Activated naive CD8-positive, alpha-beta T cell treated with anti-CD3 and anti-CD28 coated beads, Interleukin-2, amount 10 ng/mL, durations not matched to agents 7 days and 5 days (primary cell): Measurements from ENCODE around the gene RAB27B. TPM values are rescaled to one million over a fixed set of nuclear protein-coding genes. Genes with fewer than 3 reads are reported as not detected.
"Not testable (repeated sequence)": the region's sequence is repeated elsewhere in the genome, so short reads cannot be mapped to it uniquely, and the experiment has no call there.

Experiments used
- ATAC-seq: fragments of 150-1000 bp; cut with Tn5 transposase; one replicate; pipeline ENCODE4 v1.10.0; 2021; ENCODE audit warnings: low read depth, moderate library complexity
- POLR2A ChIA-PET: fragments of 350-600 bp; sonication (Branson Sonifier 250); formaldehyde crosslinking; loops from one replicate; lab custom pipeline; 2021; ENCODE audit warnings: antibody characterized with exemption; lab: Charles Lee
- DNase-seq: peaks from one replicate; pipeline ENCODE4 v3.0.0; 2021
- H3K27ac Mint-ChIP-seq: one replicate; pipeline ENCODE4 v1.8.0; 2022; ENCODE audit warnings: mild to moderate bottlenecking, mixed read lengths
- H3K27me3 Mint-ChIP-seq: one replicate; pipeline ENCODE4 v1.8.0; 2022; ENCODE audit warnings: mild to moderate bottlenecking, moderate library complexity, mixed read lengths
- H3K36me3 Mint-ChIP-seq: one replicate; pipeline ENCODE4 v1.8.0; 2021; ENCODE audit warnings: mild to moderate bottlenecking, mixed read lengths
- H3K4me1 Mint-ChIP-seq: one replicate; pipeline ENCODE4 v1.8.0; 2021; ENCODE audit warnings: mixed read lengths
- H3K4me3 Mint-ChIP-seq: one replicate; pipeline ENCODE4 v1.8.0; 2022; ENCODE audit warnings: mild to moderate bottlenecking, moderate library complexity, mixed read lengths
- H3K9me3 Mint-ChIP-seq: one replicate; pipeline ENCODE4 v1.8.0; 2021; ENCODE audit warnings: mixed read lengths
- total RNA-seq, 2 experiments: library from RNA; stranded (reverse); gene quantifications; one replicate each; pipeline ENCODE4 v1.2.3, GENCODE V29; 2021

RAB27B gene
- total RNA-seq, 2 experiments from 2014 or later, result 1.4 to 1.7 TPM

DNA sequence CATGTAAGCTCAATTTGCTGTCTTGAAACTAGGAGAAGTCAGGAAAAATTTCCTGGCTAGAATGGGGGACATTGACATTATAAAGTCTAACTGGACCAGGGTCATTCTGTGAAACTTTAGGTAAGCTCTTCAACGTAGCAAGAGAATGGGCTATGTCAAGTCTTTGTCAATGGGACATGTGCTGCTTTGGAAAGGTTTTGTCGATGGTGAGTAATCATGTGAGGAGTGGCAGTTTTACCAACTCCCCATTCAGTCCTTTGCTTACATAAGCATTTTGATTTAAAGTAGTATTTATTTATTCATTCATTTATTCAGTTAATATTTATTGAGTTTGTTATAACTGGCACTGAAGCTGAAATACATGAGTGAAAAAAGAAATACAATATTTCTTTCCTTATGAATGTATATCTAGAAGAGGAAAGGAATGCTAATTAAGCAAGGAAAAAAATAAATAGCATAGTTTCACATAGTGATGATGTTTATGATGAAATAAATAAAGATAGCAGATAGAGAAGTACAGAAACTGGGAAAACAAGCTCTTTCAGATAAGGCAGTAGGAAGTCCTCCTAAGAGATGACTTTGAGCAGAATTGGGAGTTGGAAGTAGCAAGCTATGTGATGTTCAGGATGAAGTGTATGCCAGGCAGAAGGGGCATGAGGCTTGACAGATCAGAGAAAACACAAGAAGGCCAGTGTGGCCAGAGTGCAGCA is 25.4 kb upstream of the RAB27B start:
- ATAC-seq (no peak), DNase-seq (no peak)
- no peaks in the 10 kb centered on the region for H3K36me3 Mint-ChIP-seq
- H3K27me3 Mint-ChIP-seq, result peaks cover 21% of the 10 kb centered on the region
- peaks cover 10% of the 10 kb centered on the region for H3K4me1 Mint-ChIP-seq
- POLR2A ChIA-PET, result no interaction called here
- no peak overlapping the region for H3K4me3 Mint-ChIP-seq
- no peak overlapping the region for H3K27ac Mint-ChIP-seq
- H3K9me3 Mint-ChIP-seq, result no peaks in the 10 kb centered on the region

DNA sequence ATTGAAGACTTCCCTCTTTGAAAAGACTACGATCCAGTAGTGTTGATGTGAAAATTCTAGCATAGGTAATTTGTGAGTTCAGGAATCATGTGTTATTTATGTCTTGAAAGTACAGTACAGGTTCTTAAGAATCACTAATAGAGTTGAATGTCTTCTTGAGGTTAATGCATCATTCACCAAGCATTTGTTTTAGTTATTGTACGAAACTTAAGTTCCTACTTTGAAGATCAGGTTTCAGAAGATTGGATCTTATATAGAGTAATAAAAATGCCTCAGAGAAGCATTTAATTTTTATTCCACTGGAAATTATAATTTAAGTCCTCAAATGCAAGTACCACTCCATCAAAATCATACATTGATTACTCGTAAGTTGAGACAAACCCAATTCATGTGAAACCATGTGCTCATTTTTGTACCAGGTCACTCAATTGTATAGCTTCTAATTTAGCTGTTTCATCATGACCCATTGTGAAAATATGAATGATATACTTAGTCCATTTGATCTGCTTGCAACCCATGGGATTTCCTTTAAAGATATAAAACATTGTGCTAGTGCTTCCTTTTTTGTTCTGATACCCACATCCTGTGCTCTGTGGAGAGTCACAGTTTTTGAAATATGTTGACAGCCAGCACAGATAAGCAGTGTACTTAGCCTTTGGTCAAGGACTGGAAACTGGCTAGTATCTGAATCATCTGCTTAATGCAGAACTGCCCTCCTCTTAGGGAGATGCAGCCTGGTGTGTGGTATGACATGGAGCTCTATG is 22.5 kb upstream of the RAB27B start:
- ATAC-seq (peak; percentile 91), DNase-seq (no peak)
- no peak overlapping the region for H3K27ac Mint-ChIP-seq
- H3K9me3 Mint-ChIP-seq, result no peaks in the 10 kb centered on the region
- POLR2A ChIA-PET, result no interaction called here
- H3K36me3 Mint-ChIP-seq, result no peaks in the 10 kb centered on the region
- peak overlapping the region; percentile 18 for H3K4me3 Mint-ChIP-seq
- H3K27me3 Mint-ChIP-seq, result peaks cover 18% of the 10 kb centered on the region
- peaks cover 10% of the 10 kb centered on the region for H3K4me1 Mint-ChIP-seq

DNA sequence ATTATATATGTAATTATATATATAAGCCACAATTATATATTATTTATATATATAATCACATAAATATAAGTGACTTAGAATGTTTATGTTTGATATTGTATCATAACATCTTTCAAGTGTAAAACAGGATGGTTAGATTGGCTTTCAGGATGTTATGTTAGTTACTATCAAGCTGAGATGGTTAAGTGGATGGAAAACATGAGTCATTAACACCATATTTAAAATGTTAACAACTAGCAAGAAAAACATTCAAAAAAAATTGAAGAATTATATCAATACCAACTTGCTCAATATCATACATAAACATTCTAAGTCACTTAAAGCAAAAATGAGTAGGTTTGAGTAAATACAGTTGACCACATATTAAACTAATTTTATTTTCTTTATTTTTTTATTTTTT is 21.8 kb upstream of the RAB27B start:
- H3K9me3 Mint-ChIP-seq, result no peaks in the 10 kb centered on the region
- no peak for DNase-seq
- H3K36me3 Mint-ChIP-seq, result no peaks in the 10 kb centered on the region
- no peak overlapping the region for H3K27ac Mint-ChIP-seq
- peaks cover 24% of the 10 kb centered on the region for H3K27me3 Mint-ChIP-seq
- H3K4me3 Mint-ChIP-seq, result no peak overlapping the region
- ATAC-seq, result no peak
- peaks cover 10% of the 10 kb centered on the region for H3K4me1 Mint-ChIP-seq
- POLR2A ChIA-PET, result no interaction called here

DNA sequence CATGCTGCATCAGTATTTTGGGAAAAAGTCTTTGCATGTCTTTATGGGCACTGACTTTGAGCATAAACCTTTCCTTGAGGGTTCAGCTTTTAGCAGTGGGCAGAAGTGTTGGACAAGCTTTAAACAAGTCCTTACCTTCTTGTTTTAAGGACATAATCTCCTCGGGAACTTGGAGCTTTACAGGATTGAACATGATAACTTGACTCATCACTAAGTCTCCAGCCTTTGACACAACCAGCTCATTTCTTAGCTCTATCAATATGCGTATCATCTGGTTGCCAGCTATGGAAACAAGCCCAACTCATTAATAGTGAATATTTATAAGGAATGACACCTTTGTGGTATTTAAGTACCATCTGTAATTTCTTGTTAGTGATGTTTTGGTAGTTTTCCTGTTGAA is 21.0 kb upstream of the RAB27B start:
- Mint-ChIP-seq H3K36me3 (no peaks in the 10 kb centered on the region), H3K9me3 (no peaks in the 10 kb centered on the region), H3K27me3 (peaks cover 27% of the 10 kb centered on the region), H3K4me3 (no peak overlapping the region), H3K4me1 (peaks cover 10% of the 10 kb centered on the region), H3K27ac (no peak overlapping the region)
- DNase-seq, result no peak
- POLR2A ChIA-PET, result no interaction called here
- no peak for ATAC-seq

DNA sequence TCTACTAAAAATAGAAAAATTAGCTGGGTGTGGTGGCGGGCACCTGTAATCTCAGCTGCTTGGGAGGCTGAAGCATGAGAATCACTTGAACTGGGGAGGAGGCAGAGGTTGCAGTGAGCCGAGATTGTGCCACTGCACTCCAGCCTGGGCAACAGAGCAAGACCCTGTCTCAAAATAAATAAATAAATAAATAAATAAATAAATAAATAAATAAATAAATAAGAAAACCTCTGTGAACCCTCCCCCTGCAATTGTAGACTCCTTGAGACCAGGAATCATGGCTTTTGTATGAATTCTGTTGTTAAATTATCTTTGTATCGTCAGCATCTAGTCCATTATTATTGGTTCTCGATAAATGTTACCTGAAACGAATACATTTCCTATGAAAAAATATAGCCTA is 17.6 kb upstream of the RAB27B start:
- H3K27ac Mint-ChIP-seq, H3K36me3 Mint-ChIP-seq, POLR2A ChIA-PET, ATAC-seq, H3K4me3 Mint-ChIP-seq, H3K9me3 Mint-ChIP-seq, DNase-seq: not testable (repeated sequence)
- peaks cover 13% of the 10 kb centered on the region for H3K4me1 Mint-ChIP-seq
- H3K27me3 Mint-ChIP-seq, result peaks cover 40% of the 10 kb centered on the region

DNA sequence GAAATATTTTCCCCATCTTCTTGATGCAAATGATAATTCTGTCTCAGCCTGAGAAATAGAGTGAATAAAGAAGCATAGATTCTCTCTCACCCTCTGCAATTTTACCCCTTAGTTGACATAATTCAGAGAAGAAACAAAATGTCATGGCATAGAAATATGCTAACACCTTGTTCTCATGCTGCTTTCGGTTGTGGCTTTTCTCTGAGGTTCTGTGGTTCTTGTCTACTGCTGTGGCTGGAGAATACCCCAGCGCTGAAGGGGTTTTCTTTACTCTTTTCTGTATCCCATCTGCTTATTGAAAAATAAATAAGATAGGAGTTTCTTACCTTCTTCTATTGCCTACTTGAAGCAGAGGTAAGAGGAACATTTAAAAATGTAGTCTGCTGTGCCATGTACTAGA is 15.4 kb upstream of the RAB27B start:
- Mint-ChIP-seq H3K9me3 (no peaks in the 10 kb centered on the region), H3K36me3 (no peaks in the 10 kb centered on the region), H3K4me1 (peaks cover 8% of the 10 kb centered on the region), H3K4me3 (no peak overlapping the region), H3K27me3 (peaks cover 40% of the 10 kb centered on the region), H3K27ac (no peak overlapping the region)
- POLR2A ChIA-PET, result no interaction called here
- no peak for DNase-seq
- peak; percentile 74 for ATAC-seq

DNA sequence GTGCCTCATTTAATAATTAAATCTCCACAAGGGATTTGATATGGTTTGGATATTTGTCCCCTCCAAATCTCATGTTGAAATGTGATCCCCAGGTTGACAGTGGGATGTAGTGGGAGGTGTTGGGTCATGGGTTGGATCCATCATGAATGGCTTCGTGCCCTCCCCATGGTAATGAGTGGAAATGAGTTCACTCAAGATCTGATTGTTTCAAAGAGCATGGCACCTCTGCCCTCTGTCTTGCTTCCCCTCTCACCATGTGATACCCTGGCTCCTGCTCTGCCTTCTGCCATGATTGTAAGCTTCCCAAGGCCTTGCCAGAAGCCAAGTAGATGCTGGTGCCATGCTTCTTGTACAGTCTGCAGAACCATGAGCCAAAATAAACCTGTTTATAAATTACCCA is 15.0 kb upstream of the RAB27B start:
- ATAC-seq (no peak), DNase-seq (no peak)
- Mint-ChIP-seq H3K27me3 (peaks cover 43% of the 10 kb centered on the region), H3K36me3 (no peaks in the 10 kb centered on the region), H3K4me3 (no peak overlapping the region), H3K27ac (no peak overlapping the region), H3K4me1 (peaks cover 8% of the 10 kb centered on the region), H3K9me3 (no peaks in the 10 kb centered on the region)
- POLR2A ChIA-PET, result no interaction called here

DNA sequence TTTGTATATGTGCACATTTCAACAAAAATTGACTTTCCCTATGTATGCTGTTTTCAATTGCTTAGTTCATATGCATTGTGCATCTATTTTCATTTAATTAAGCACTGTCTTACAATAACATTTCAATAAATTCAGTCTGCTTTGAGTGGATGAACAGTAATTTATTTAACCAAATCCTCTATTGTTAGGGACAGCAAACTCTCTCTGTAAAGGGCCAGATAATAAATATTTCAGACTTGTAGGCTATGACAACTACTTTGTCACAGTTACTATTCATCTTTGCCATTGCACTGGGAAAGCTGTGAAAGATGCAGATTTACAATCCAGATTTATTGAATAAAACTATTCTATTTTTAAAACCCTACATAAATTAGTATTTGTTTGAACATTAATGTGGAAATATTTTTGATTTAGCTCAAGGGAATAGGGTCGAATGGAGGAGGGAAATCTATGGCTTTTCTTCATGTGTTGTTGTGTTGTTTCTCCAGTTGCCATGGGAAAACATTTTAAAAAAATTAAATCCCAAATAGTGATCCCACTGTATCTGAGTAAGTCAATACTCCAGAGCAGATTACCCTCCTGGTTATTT is 14.2 kb upstream of the RAB27B start:
- Mint-ChIP-seq H3K36me3 (no peaks in the 10 kb centered on the region), H3K4me3 (no peak overlapping the region), H3K27me3 (peaks cover 45% of the 10 kb centered on the region), H3K4me1 (peaks cover 8% of the 10 kb centered on the region), H3K27ac (no peak overlapping the region), H3K9me3 (no peaks in the 10 kb centered on the region)
- ATAC-seq (no peak), DNase-seq (no peak)
- POLR2A ChIA-PET, result no interaction called here

DNA sequence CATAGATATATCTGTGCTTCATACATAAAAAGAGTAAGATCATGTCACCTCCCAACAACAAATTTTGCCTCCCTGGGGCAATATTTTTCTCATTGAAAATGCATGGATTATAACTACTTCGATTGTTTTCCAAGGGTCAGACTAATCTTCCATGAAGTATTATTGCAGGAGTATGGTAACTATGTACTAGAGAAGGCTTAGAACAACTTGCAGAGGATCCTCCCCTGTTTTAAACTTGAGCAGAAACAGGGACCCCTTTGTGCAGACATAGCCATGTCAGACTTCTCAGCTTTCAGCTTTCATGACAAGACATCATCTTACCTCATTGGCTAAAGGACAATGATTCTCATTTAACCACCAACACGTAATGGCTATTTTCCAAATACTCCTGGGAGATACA is 13.2 kb upstream of the RAB27B start:
- POLR2A ChIA-PET, result no interaction called here
- no peak for DNase-seq
- H3K4me3 Mint-ChIP-seq, result no peak overlapping the region
- H3K36me3 Mint-ChIP-seq, result no peaks in the 10 kb centered on the region
- H3K27ac Mint-ChIP-seq, result no peak overlapping the region
- peaks cover 8% of the 10 kb centered on the region for H3K4me1 Mint-ChIP-seq
- H3K27me3 Mint-ChIP-seq, result peaks cover 45% of the 10 kb centered on the region
- no peak for ATAC-seq
- H3K9me3 Mint-ChIP-seq, result no peaks in the 10 kb centered on the region

DNA sequence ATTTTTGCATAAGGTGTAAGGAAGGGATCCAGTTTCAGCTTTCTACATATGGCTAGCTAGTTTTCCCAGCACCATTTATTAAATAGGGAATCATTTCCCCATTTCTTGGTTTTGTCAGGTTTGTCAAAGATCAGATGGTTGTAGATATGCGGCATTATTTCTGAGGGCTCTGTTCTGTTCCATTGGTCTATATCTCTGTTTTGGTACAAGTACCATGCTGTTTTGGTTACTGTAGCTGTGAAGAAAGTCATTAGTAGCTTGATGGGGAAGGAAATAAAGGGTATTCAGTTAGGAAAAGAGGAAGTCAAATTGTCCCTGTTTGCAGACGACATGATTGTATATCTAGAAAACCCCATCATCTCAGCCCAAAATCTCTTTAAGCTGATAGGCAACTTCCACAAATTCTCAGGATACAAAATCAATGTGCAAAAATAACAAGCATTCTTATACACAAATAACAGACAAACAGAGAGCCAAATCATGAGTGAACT is 7.4 kb upstream of the RAB27B start:
- H3K36me3 Mint-ChIP-seq, H3K9me3 Mint-ChIP-seq, H3K4me1 Mint-ChIP-seq, H3K27ac Mint-ChIP-seq, H3K4me3 Mint-ChIP-seq, DNase-seq, ATAC-seq, POLR2A ChIA-PET: not testable (repeated sequence)
- H3K27me3 Mint-ChIP-seq, result peaks cover 29% of the 10 kb centered on the region

DNA sequence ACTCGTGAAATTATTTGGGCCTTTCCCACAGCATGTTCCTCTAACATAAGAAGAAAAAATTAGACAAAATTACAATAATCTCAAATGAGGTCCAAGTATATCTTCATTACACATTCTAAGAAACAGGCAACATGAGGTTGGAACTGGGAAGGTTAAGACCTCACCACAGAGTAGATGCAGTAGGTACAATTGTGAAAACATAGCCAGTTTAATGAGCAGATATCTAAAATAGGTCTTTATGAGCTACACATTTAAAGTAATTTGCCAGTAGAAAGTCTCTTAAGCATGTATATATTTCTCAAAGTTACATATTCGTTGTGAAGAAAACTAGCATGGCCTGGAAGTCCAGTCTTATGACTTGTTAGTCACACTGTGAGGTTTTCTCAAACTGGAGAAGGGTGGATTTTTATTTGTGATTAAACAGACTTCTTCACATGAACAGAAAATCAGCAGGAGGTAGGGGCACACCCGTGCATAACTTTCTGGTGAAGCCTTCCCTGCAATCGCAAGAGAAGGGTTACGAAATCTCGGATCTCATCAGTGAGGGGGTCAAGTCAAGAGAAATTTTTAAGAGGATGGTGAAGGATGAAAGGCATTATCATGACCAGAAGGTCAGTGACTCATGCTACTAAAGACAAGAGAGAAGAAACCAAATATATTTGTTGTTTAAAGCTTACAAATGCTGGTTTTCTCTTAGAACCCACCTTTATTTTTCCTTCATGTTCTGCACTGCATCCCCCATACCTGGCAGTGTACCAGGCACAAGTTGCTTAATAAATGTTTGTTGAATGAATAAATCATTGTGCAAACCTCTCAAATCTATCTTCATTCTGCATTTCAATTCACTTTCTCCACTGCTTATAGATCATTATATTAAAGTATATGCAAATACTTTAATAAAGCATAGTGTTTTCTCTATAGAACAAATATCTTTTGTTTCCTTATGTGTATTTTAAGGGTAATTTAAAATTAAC is 5.1 kb upstream of the RAB27B start:
- POLR2A ChIA-PET, result no interaction called here
- H3K27ac Mint-ChIP-seq, result no peak overlapping the region

DNA sequence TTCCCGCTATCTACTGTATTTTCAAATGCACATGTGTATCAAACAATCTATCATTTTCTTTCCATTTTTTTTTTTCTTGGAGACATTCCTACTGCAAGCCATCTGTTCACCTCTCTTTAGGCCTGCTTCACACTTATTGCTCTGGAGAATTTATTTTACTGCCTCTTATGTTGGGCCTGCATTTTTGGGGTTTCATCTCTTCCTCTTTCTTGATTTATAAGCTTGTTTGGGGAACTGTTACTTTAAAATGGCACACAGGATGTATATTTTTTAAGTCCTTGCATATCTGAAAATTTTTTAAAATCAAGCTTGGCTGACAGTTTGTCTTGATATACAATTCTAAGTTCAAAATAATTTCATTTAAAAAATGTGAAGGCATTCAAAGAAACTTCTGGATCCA is 3.5 kb upstream of the RAB27B start:
- Mint-ChIP-seq H3K36me3 (no peaks in the 10 kb centered on the region), H3K9me3 (no peaks in the 10 kb centered on the region), H3K27ac (no peak overlapping the region)

More for the DNA sequence above, 5.1 kb upstream of the RAB27B start:
- peaks cover 3% of the 10 kb centered on the region for H3K4me1 Mint-ChIP-seq
- H3K27me3 Mint-ChIP-seq, result peaks cover 44% of the 10 kb centered on the region
- no peaks in the 10 kb centered on the region for H3K36me3 Mint-ChIP-seq
- no peak overlapping the region for H3K4me3 Mint-ChIP-seq
- no peak for ATAC-seq
- no peaks in the 10 kb centered on the region for H3K9me3 Mint-ChIP-seq
- DNase-seq, result no peak

More for the DNA sequence above, 3.5 kb upstream of the RAB27B start:
- DNase-seq, result no peak
- Mint-ChIP-seq H3K4me1 (peaks cover 10% of the 10 kb centered on the region), H3K4me3 (no peak overlapping the region), H3K27me3 (peaks cover 49% of the 10 kb centered on the region)
- POLR2A ChIA-PET, result no interaction called here
- ATAC-seq, result no peak
